Measurements from ENCODE around the gene MEGF6.

DNA sequence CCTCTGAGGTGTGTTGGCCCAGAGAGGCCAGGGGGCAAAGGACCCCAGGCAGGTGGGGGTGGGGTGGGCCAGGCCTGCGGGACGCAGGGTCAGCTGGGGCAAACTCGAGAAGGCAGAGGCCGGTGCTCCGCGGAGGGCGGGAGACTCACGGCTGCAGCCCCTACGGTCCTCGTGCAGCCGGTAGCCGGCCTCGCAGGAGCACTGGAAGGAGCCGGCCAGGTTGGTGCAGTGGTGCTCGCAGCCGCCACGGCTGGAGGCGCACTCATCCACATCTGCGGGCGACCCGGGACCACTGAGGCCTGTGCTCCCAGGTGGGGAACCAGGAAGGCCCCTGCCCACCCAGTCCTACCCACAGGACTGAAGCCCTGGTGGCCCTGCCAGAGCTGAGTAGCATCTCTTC, 101.6 kb downstream of the MEGF6 start:
- TF ChIP-seq CTCF (IDR thresholded peaks at IDR 0.05): no peak
- no peak for TF ChIP-seq POLR2AphosphoS5 (IDR thresholded peaks at IDR 0.05)
- TF ChIP-seq POLR2A (IDR thresholded peaks at IDR 0.05): no peak
